ENCODE data around the gene CASP5.
"Not testable (repeated sequence)": the region's sequence is repeated elsewhere in the genome, so short reads cannot be mapped to it uniquely, and the experiment has no call there.

CASP5 gene

GRCh38 chr11:105046898-105047579, 24.1 kb upstream of the CASP5 start:
- TF ChIP-seq CTCF (IDR thresholded peaks at IDR 0.05; ENCODE audit: low read length) (no peak), EZH2 (IDR thresholded peaks at IDR 0.05; ENCODE audit: borderline replicate concordance, low read length) (no peak)
- H3K79me2 ChIP-seq (ENCODE audit: insufficient read depth, low read length) = no peaks in the 10 kb centered on the region
- no peak overlapping the region for H3K4me3 ChIP-seq (ENCODE audit: low read depth, low read length, poor library complexity, severe bottlenecking)
- H3K27ac ChIP-seq (ENCODE audit: low read depth, low read length, poor library complexity, severe bottlenecking) = no peak overlapping the region
- no peak overlapping the region for H3K9ac ChIP-seq (ENCODE audit: low read length)
- H3K9me3 ChIP-seq (ENCODE audit: low read length) = no peaks in the 10 kb centered on the region
- H3K4me1 ChIP-seq (ENCODE audit: insufficient read depth, low read length, severe bottlenecking) = no peaks in the 10 kb centered on the region
- H3K36me3 ChIP-seq (ENCODE audit: insufficient read depth, low read length) = no peaks in the 10 kb centered on the region
- H4K20me1 ChIP-seq (ENCODE audit: insufficient read depth, low read length) = no peaks in the 10 kb centered on the region
- no peaks in the 10 kb centered on the region for H3F3A ChIP-seq (ENCODE audit: insufficient read depth, low read length)
- H3K4me2 ChIP-seq (ENCODE audit: low read length) = no peak overlapping the region
- no peaks in the 10 kb centered on the region for H3K9me2 ChIP-seq (ENCODE audit: low read depth, low read length)
- no peak overlapping the region for H2AFZ ChIP-seq (ENCODE audit: low read length)
- no peaks in the 10 kb centered on the region for H3K27me3 ChIP-seq (ENCODE audit: insufficient read depth, low read length)

GRCh38 chr11:105045676-105046296, 22.8 kb upstream of the CASP5 start:
- Histone ChIP-seq H3K27me3 (ENCODE audit: insufficient read depth, low read length) (no peaks in the 10 kb centered on the region), H3F3A (ENCODE audit: insufficient read depth, low read length) (no peaks in the 10 kb centered on the region), H3K9ac (ENCODE audit: low read length) (no peak overlapping the region), H4K20me1 (ENCODE audit: insufficient read depth, low read length) (no peaks in the 10 kb centered on the region), H3K4me3 (ENCODE audit: low read depth, low read length, poor library complexity, severe bottlenecking) (no peak overlapping the region), H3K79me2 (ENCODE audit: insufficient read depth, low read length) (no peaks in the 10 kb centered on the region), H3K9me3 (ENCODE audit: low read length) (no peaks in the 10 kb centered on the region), H3K4me1 (ENCODE audit: insufficient read depth, low read length, severe bottlenecking) (no peaks in the 10 kb centered on the region), H3K27ac (ENCODE audit: low read depth, low read length, poor library complexity, severe bottlenecking) (no peak overlapping the region), H3K36me3 (ENCODE audit: insufficient read depth, low read length) (no peaks in the 10 kb centered on the region), H3K9me2 (ENCODE audit: low read depth, low read length) (no peaks in the 10 kb centered on the region), H2AFZ (ENCODE audit: low read length) (no peak overlapping the region), H3K4me2 (ENCODE audit: low read length) (no peak overlapping the region)
- TF ChIP-seq CTCF (IDR thresholded peaks at IDR 0.05; ENCODE audit: low read length) (no peak), EZH2 (IDR thresholded peaks at IDR 0.05; ENCODE audit: borderline replicate concordance, low read length) (no peak)

- H3K9me3 ChIP-seq (ENCODE audit: low read length); H3K4me1 ChIP-seq (ENCODE audit: insufficient read depth, low read length, severe bottlenecking); H3K4me2 ChIP-seq (ENCODE audit: low read length); H4K20me1 ChIP-seq (ENCODE audit: insufficient read depth, low read length); H3K4me3 ChIP-seq (ENCODE audit: low read depth, low read length, poor library complexity, severe bottlenecking); H3K27ac ChIP-seq (ENCODE audit: low read depth, low read length, poor library complexity, severe bottlenecking); H3K9ac ChIP-seq (ENCODE audit: low read length); H3K36me3 ChIP-seq (ENCODE audit: insufficient read depth, low read length); H3K27me3 ChIP-seq (ENCODE audit: insufficient read depth, low read length); H2AFZ ChIP-seq (ENCODE audit: low read length); H3K79me2 ChIP-seq (ENCODE audit: insufficient read depth, low read length); H3K9me2 ChIP-seq (ENCODE audit: low read depth, low read length); H3F3A ChIP-seq (ENCODE audit: insufficient read depth, low read length): not testable (repeated sequence)
Observed at GRCh38 chr11:105044557-105045524, 21.9 kb upstream of the CASP5 start, which contains the start of gene CARD16. Gene CARD16, minus strand, starts transcription at chr11:105045335. Its CDS starts 38 bp downstream, at chr11:105045297.
